GM12864 (cell line): ENCODE results near the gene IGSF9.

ENCODE experiments used
- DNase-seq: peaks from one replicate; pipeline ENCODE4 v3.0.0-alpha.2; 2011; ENCODE audit warnings: low read depth
- H3K4me3 ChIP-seq: 2 replicates; pipeline ENCODE4 v1.5.1; 2011; ENCODE audit warnings: mild to moderate bottlenecking, low read depth, low read length, control low read depth
- TF ChIP-seq, protein P1 (sequence below): IDR thresholded peaks from 2 replicates; pipeline ENCODE4 v1.5.1; 2011; ENCODE audit warnings: low read depth, mild to moderate bottlenecking, moderate library complexity, low read length, control low read depth, inconsistent platforms; ENCODE audit errors: missing control alignments

The IGSF9 gene

DNA sequence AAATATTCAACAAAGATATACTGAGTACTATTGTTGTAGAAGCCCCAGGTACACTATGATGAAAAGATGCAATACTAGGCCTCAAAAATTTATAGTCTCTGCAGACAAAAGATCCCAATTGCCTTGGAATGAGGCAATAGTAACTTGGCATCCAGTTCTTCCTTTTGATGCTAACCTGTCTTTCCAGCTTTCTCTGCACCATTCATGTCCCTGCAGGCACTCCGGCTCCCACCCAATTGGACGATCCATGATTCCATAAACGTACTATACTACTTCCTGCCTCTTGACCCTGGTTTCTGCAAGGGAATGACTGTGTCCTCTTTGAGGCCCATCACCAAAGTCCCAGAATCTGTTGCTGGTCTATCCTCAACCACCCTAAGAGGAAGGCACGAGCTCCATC is 12.1 kb downstream of the IGSF9 start:
- TF ChIP-seq, protein P1, sequence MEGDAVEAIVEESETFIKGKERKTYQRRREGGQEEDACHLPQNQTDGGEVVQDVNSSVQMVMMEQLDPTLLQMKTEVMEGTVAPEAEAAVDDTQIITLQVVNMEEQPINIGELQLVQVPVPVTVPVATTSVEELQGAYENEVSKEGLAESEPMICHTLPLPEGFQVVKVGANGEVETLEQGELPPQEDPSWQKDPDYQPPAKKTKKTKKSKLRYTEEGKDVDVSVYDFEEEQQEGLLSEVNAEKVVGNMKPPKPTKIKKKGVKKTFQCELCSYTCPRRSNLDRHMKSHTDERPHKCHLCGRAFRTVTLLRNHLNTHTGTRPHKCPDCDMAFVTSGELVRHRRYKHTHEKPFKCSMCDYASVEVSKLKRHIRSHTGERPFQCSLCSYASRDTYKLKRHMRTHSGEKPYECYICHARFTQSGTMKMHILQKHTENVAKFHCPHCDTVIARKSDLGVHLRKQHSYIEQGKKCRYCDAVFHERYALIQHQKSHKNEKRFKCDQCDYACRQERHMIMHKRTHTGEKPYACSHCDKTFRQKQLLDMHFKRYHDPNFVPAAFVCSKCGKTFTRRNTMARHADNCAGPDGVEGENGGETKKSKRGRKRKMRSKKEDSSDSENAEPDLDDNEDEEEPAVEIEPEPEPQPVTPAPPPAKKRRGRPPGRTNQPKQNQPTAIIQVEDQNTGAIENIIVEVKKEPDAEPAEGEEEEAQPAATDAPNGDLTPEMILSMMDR: no peak
- no peak for DNase-seq
- no peak overlapping the region for H3K4me3 ChIP-seq

- TF ChIP-seq, protein P1: no peak
- H3K4me3 ChIP-seq: no peak overlapping the region
- DNase-seq: no peak
Measured at GRCh38 chr1:159932296-159933285, 12.8 kb downstream of the IGSF9 start.

- TF ChIP-seq, protein P1: no peak
- no peak overlapping the region for H3K4me3 ChIP-seq
- DNase-seq: no peak
Measured at GRCh38 chr1:159931795-159932173, 13.6 kb downstream of the IGSF9 start.

- no peak overlapping the region for H3K4me3 ChIP-seq
- DNase-seq: no peak
- TF ChIP-seq, protein P1: no peak
Measured at GRCh38 chr1:159931101-159931794, 14.2 kb downstream of the IGSF9 start.

- DNase-seq: no peak
- H3K4me3 ChIP-seq: no peak overlapping the region
- TF ChIP-seq, protein P1: no peak
Measured at GRCh38 chr1:159930634-159931033, 14.8 kb downstream of the IGSF9 start.

DNA sequence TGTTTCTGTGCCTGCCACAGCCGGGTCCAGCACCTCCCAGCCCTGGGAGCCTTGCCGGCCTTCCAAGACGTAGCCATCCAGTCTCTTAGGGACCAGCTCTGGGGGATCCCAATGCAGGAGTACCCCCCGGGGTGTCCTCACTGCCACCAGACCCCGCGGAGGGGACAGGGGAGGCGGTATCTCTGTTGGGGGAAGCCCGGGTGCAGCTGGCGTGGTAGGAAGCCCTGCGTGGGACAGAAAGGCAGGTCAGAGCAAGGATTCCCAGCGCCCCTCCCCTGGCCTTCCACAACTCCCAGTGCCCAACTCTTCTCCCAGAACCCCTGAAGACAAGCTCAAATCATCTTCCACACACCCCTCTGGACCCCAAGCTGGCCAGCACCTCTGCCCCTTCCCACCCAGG is 15.2 kb downstream of the IGSF9 start:
- TF ChIP-seq, protein P1: no peak
- no peak overlapping the region for H3K4me3 ChIP-seq
- no peak for DNase-seq
